Right renal cortex interstitium (tissue), 3 donors: Measurements from ENCODE around the gene NFAT5. TPM values are rescaled to one million over a fixed set of nuclear protein-coding genes. Genes with fewer than 3 reads are reported as not detected.

Source experiments
- DNase-seq, 3 donors: peaks; one replicate each; pipeline ENCODE4 v3.0.0-alpha.2; 2013; ENCODE audit warnings: low read depth in 3 of 3, low spot score in 2 of 3
- polyA plus RNA-seq, 3 donors: library from polyadenylated mRNA; unstranded; fragments of 120-200 nt; gene quantifications; one replicate each; pipeline ENCODE4 v1.2.1, GENCODE V29; 2013; ENCODE audit not compliant: insufficient read length in 3 of 3

NFAT5 gene
- polyA plus RNA-seq, 3 donors = 30.7 to 37.0 (median 32.9) TPM

GRCh38 chr16:69595127-69596036, 29.6 kb downstream of the NFAT5 start:
- DNase-seq = no peak

DNA sequence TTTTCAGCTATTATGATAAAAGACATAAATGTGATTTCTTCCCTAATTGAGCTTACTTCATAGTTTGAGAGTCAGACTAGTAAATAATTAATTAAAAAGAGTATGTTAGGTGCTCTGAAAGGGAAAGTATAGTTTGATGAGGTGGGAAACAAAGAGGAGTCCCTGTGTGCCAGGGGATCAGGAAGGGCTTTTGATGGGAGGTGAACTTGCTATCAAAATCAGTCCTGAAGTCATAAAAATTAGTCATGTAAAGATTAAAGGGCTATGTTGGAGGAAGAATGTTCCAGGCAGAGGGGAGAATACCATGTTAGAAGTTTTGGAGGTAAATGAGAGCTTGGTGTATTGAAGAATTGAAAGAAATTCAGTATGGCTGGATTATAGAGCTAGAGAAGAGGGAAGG, 31.0 kb downstream of the NFAT5 start:
- DNase-seq = no peak

- DNase-seq = no peak
Measured at GRCh38 chr16:69598045-69598444, 32.3 kb downstream of the NFAT5 start.

- no peak for DNase-seq
Measured at GRCh38 chr16:69599731-69600130, 34.0 kb downstream of the NFAT5 start.

GRCh38 chr16:69600202-69600601, 34.4 kb downstream of the NFAT5 start:
- no peak for DNase-seq

DNA sequence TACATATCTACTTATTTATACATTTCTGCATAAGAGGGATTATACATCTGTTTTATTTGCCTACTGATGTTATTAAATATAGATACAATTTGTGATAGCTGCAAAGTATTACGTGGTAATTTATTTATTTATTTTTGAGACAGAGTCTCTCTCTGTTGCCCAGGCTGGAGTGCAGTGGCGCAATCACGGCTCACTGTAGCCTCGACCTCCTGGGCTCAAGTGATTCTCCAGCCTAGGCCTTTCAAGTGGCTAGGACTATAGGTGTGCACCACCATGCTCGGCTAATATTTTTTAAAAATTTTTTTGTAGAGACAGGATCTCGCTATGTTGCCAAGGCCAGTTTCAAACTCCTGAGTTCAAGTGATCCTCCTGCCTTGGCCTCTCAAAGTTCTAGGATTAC, 35.5 kb downstream of the NFAT5 start:
- DNase-seq = no peak

GRCh38 chr16:69606985-69607384, 41.2 kb downstream of the NFAT5 start:
- no peak for DNase-seq

- no peak for DNase-seq
Measured at GRCh38 chr16:69607674-69608073, 41.9 kb downstream of the NFAT5 start.

- DNase-seq = no peak
Measured at GRCh38 chr16:69610356-69610755, 44.6 kb downstream of the NFAT5 start.

DNA sequence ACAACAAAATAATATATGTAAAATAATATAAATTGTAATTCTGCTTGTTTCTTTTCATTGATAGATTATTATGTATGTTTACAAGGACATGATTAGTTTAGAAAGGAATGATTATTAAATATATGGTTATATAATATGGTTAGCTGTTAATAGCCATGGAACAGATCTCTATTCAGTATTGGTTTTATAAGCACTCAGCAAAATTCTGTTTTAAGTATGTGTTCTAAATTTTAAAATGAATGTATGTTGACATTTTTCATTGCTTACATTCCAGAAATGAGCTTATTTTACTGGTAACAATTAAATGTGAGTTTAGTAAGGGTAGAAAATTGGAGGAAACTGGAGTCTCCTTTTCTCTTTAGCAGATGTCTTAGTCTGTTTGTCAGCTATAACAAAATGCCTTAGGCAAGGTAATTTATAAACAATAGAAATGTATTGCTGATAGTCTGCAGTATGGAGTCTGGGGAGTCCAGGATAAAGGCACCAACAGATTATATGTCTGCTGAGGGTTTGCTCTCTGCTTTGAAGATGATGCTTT, 45.4 kb downstream of the NFAT5 start:
- no peak for DNase-seq

DNA sequence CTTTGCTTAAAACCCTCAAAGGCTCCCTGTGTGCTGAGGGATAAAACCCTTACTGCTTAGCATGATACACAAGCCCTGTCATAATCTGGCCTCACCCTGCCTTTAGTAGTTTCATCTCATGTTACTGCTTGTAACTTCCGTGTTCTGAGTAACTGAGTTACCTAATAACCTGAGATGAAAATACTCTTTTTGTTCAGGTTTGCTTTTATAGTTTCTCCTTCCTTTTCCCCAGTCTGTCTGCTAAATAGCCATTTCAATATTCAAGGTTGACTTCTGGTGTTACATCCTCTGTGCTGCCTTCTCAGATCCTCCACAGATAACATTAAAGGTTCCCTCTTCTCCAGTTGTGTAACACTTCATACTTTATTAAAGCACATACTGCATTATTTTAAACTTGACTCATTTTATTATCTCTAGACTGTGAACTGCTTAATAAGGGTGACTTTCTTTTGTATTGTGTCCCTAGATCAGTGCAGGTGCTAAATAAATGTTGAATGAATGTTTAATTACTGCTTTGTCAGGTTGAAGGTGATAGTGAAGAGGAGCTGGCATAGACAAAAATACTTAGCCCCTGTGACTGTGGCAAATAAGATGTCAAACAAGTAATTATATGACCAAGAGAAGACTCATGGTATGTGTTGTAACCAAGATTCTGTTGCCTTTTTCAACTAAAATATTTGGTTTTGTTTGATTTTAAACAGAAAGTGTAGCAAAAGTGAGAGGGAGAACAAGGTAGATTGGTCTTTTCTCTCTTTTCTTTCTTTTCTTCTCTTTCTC, 47.8 kb downstream of the NFAT5 start:
- no peak for DNase-seq

GRCh38 chr16:69615528-69615927, 49.8 kb downstream of the NFAT5 start:
- DNase-seq = no peak

DNA sequence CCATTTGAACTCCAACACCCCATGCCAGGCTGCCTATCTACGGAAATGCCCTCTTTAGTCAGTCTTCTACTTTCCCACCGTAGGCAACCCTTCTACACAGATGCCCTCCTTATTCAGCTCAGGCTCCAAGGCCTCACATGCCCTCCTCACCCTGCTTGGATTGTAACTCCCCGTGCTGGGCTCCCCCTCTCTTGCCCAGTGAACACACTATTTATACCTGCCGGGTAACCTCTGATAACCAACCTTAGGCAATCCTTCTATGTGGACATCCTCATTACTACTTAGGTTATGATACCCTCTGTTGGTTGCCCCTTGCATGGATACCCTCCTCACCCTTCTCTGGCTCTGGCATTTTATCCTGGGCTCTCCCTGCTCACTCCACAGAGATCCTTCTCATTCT, 50.3 kb downstream of the NFAT5 start:
- no peak for DNase-seq

DNA sequence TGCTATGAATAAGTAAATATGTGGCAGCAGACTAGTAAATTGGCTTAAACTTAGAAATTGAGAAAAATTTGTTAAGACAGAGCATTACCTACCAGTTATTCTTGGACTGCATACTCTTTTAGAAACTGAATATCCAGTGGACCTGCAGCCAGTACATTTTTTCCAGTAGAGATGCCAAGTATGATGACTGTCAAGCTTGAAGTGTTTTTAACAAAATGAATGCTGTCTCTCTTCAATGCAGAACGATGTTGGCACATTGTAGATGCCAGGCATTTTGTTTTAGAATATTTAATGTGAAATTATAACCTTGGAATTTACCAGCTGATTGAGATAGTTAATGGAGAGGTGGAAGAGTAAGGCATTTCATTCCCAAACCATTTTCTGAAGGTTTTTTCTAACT, 52.5 kb downstream of the NFAT5 start:
- DNase-seq = no peak

DNA sequence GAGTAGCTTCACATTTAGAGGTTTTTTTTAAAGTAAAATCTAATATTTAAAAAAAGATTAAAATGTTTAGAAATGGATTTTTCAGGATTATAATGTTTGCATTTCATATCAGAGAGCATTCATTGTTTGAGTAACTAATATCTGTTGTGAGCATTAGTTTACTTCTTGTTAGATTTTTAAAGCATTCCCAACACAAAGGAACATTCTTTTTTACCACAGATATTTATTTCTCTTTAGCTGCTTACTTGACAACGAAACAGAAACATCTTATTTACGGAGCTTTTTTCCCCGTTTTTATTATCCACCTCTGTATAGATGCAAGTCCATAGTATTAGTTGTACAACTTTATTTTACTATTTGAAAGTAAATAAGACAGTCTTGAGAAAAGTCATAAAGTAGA, 53.0 kb downstream of the NFAT5 start:
- no peak for DNase-seq

- DNase-seq = no peak
Measured at GRCh38 chr16:69619514-69619913, 53.7 kb downstream of the NFAT5 start.

DNA sequence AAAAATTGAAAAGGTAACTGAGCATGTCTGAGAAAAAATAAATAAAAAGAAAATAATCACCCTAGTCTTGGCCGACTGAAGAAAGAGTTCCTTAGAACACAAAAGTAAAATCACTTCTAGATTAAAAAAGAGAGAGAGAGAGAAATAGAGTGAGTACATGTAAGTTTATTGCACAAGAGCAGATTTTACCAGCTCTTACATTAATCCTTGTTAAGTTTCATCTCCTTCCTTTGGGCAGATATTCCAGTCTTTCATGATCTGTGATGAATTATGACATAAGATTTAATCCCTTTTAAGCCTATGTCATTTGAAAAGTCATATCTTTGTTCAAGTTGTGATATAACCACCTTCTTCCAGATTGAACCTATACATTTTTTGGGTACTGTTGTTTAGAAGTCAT, 54.8 kb downstream of the NFAT5 start:
- no peak for DNase-seq

- no peak for DNase-seq
Measured at GRCh38 chr16:69621225-69621624, 55.5 kb downstream of the NFAT5 start.

- DNase-seq = no peak
Measured at GRCh38 chr16:69626256-69626655, 60.5 kb downstream of the NFAT5 start.

DNA sequence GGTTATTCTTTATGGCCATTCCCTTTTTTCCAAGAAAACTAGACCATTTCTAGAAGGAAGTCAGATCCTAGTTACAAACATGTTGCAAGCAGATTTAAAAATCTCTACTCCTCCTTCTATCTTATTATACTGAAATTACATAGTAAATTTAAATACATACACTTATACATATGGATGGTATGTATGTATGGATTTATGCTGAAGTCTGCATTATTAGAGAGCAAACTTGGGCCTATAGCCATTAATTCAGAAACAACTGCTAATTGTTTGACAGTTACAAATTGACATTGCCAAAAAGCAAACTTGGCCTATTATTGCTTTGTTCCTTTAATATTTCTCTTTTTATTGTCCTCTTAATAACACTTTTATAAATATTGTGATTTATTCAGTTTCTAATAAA, 67.1 kb downstream of the NFAT5 start:
- no peak for DNase-seq

DNA sequence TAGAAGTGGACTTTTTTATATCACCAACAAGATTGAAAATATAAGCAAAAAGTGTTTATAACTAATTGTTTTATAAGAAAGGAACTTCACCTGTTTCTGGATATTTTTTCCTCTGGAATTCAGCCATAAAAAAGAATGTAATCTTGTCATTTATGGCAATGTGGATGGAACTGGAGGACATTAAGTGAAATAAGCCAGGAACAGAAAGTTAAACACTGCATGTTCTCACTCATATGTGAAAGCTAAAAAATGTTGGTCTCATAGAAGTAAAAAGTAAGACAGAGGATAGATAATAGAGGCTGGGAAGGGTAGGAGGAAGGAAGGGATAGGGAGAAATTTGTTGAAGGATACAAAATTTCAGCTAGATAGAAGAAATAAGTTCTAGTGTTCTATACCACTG, 67.6 kb downstream of the NFAT5 start:
- no peak for DNase-seq
